CD4-positive, alpha-beta T cell treated with Interleukin-21 for 1 hour (primary cell): ENCODE data around the gene ICAM5.
"Not testable (repeated sequence)": the region's sequence is repeated elsewhere in the genome, so short reads cannot be mapped to it uniquely, and the experiment has no call there.

ENCODE experiments used
- DNase-seq: peaks from one replicate; pipeline ENCODE4 v3.0.0-alpha.2; 2020

Gene ICAM5, protein sequence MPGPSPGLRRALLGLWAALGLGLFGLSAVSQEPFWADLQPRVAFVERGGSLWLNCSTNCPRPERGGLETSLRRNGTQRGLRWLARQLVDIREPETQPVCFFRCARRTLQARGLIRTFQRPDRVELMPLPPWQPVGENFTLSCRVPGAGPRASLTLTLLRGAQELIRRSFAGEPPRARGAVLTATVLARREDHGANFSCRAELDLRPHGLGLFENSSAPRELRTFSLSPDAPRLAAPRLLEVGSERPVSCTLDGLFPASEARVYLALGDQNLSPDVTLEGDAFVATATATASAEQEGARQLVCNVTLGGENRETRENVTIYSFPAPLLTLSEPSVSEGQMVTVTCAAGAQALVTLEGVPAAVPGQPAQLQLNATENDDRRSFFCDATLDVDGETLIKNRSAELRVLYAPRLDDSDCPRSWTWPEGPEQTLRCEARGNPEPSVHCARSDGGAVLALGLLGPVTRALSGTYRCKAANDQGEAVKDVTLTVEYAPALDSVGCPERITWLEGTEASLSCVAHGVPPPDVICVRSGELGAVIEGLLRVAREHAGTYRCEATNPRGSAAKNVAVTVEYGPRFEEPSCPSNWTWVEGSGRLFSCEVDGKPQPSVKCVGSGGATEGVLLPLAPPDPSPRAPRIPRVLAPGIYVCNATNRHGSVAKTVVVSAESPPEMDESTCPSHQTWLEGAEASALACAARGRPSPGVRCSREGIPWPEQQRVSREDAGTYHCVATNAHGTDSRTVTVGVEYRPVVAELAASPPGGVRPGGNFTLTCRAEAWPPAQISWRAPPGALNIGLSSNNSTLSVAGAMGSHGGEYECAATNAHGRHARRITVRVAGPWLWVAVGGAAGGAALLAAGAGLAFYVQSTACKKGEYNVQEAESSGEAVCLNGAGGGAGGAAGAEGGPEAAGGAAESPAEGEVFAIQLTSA

DNA sequence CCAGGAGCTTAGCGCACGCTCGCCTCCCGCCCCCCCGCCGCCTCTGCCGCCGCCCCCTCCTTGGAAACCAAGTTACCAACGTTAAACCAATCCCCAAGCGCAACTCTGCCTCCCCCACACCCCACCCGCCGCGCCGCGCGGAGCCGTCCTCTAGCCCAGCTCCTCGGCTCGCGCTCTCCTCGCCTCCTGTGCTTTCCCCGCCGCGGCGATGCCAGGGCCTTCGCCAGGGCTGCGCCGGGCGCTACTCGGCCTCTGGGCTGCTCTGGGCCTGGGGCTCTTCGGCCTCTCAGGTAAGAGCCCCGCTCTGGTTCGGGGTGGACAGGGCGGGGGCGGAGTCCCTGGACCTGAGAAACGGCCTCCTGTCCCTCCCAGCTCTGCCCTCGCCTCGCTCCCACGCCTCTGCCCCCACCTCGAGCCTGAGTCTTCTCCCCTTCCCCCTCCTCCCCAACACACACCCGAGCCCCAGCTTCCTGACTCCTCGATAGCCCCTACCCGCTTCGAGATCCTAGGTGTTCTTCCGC is at the start of gene ICAM5:
Gene ICAM5 (plus strand): TSS at position 117 of the 521 bp plus-strand sequence. CDS start 92 bp downstream, at position 209.
- DNase-seq: no peak

DNA sequence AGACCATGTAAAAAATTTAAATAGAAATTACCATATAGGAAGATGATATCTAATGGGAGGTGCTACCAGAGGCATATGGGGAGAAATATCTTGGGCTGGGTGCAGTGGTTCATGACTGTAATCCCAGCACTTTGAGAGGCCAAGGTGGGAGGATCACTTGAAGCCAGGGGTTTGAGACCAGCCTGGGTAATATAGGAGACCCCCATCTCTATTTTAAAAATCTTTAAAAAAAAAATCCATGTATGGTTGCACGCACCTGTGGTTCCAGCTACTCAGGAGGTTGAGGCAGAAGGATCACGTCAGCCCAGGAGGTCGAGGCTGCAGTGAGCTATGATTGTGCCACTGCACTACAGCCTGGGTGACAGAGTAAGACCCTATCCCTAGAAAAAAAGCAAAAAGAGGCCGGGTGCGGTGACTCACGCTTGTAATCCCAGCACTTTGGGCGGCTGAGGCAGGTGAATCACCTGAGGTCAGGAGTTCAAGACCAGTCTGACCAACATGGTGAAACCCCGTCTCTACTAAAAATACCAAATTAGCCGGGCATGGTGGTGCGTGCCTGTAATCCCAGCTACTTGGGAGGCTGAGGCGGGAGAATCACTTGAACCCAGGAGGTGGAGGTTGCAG is 47.8 kb upstream of the ICAM5 start:
- not testable (repeated sequence) for DNase-seq

DNA sequence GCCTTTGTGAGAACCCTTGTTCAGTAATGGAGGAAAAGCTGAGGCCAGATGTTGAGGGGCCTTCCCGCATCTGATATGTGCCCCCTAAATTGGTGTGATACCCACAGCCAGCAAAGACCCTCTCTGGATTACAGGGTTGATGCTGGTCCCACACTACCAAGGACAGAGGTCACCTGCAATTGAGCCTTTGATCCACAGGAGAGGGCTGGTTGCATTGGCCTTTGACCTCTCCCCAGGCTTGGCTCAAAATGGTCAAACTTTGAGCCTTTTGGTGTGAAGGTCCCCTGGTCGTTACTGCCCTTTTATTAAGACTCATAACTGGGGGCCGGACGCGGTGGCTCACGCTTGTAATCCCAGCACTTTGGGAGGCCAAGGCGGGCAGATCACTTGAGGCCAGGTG is 46.1 kb upstream of the ICAM5 start:
- no peak for DNase-seq

DNA sequence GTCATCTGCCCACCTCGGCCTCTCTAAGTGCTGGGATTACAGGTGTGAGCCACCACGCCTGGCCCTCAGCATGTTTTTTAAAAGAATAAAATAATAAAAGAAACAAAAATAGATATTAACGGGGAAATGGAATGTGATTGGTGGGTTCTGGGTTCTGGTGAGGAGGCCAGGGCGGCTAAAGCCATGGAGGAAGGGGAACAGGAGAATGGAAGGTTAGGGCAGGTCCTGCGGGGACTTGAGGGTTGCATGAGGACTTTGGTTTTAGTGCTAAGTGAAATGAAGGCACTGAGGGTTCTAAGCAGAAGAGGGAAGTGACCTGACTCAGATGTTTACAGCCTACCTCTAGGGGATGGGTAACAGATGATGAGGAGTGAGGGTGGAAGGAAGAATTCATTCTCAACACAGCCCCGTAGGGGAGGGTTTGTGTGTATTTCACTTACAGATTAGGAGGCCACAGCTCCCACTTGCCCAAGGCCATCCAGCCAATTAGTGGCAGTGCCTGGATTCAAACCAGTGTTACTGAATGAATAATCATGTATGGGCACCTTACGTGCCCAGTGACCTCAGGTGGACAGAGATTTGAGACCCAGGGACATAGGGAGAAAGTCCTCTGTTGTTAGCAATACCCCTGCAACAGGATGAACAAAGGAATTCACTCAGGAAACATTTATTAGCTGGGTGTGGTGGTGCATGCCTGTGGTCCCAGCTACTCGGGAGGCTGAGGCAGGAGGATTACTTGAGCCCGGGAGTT is 44.4 kb upstream of the ICAM5 start:
- DNase-seq: no peak

DNA sequence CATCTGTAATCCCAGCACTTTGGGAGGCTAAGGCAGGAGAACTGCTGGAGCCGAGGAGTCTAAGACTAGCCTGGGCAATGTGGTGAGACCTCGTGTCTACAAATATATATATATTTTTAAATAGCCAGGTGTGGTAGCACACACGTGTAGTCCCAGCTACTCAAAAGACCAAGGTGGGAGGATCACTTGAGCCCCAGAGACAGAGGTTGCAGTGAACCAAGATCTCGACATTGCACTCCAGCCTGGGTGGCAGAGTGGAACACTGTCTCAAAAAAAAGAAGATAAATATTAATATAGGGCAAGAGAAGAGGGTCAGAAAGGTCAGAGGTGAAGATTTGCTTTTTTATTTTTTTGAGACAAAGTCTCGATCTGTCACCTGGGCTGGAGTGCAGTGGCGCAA is 43.2 kb upstream of the ICAM5 start:
- DNase-seq: no peak

DNA sequence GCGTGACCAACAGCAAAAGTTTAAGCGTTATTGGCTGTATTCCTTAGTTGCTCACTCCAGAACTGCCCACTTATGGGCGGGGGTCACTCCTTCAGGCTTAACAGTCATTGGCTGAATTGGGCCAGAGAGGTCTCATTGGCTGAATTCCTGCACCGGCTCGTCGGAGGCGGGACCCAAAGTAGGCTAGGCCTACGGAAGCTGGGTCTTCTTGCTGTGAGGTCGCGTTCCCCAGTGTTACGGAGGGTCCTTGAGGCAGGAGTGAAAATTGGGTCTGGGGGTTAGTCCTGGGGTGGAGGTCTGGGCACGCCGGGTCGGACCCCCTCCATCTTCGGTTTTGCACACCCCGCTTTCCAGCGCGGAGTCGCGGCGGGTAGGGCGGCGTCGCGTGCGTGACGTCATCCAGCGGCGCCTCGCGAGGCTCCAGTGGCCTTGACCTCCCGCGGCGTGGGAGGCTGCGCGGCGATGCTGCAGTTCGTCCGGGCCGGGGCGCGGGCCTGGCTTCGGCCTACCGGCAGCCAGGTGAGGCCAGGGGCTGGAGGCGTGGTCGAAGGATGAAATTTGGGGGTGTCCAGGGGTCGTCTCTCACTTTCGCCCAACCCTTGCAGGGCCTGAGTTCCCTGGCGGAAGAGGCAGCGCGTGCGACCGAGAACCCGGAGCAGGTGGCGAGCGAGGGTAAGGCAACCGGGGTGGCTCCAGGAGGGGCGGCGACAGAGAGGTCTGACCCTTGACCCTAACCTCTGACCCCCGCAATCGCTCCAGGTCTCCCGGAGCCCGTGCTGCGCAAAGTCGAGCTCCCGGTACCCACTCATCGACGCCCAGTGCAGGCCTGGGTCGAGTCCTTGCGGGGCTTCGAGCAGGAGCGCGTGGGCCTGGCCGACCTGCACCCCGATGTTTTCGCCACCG is 37.7 kb upstream of the ICAM5 start, which contains the start of gene MRPL4:
Gene MRPL4 (plus strand): TSS at position 423 of the 903 bp plus-strand sequence. CDS start 40 bp downstream, at position 463.
- peak; percentile 98 for DNase-seq

DNA sequence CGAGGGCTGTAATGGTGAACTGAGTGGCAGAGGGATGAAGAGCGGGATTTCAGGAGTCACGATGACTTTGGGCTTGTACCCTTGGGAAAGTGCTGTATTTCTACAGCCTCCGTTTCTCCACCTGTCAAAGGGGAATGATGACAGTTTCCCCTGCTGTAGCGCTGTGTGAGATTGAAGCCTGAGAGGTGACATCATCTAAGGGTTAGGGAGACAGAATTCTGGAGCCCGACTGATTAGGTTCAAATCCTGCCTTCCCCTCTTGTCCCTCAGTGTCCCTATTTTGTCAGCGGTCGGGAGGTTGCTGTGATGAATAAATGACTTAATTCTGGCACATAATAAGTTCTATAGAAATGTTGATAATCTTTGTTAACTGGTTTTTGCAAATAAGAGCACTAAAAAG is 37.0 kb upstream of the ICAM5 start:
- DNase-seq: no peak

DNA sequence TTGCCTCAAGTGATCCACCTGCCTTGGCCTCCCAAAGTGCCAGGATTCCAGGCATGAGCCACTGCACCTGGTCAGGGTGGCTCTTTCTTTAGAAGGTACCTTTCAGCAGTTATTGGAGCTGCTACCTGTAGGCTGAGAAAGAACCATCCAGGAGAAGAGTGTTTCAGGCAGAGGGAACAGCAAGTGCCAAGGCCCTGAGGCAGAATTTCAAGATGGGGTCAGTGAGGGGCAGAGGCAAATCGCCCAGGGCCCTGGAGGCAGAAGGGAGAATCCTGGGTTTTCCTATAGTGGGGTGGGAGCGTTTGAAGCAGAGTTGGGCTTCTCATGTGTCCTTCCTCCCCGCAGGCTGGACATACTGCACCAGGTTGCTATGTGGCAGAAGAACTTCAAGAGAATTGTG is 35.5 kb upstream of the ICAM5 start:
- no peak for DNase-seq

DNA sequence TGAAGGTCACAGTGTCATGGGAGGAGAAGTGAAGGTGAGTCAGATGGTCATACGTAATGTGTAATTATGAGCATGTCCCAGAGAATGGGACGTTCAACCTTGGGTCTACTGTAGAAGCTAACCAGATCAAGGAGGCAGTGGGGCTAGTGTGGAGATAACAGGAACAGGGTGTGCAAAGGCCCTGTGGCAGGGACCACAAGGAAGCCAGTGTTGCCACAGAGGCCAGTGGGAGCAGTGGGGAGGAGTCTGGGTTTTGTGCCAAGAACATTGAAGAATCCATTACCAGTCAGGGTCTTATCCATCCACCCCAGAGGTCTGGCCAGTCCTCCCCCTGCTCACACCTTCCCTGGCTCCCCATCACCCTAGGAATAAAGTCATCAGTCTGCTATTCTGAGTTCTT is 34.4 kb upstream of the ICAM5 start:
- DNase-seq: no peak

DNA sequence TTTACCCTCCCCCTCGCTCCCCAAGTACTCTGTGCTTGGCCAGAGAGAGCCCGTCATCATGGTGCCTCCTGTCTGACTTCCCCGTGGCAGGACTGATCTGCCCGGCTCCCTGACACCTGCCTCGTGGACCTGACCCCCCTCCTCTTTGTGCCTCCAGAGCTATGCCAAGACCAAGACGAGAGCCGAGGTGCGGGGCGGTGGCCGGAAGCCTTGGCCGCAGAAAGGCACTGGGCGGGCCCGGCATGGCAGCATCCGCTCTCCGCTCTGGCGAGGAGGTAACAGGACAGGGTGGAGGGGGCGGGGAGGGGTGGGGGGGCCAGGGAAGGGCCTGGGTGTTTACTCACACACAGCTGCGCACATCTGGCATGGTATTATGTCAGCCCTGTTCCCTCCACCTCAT is 33.2 kb upstream of the ICAM5 start:
- DNase-seq: no peak

DNA sequence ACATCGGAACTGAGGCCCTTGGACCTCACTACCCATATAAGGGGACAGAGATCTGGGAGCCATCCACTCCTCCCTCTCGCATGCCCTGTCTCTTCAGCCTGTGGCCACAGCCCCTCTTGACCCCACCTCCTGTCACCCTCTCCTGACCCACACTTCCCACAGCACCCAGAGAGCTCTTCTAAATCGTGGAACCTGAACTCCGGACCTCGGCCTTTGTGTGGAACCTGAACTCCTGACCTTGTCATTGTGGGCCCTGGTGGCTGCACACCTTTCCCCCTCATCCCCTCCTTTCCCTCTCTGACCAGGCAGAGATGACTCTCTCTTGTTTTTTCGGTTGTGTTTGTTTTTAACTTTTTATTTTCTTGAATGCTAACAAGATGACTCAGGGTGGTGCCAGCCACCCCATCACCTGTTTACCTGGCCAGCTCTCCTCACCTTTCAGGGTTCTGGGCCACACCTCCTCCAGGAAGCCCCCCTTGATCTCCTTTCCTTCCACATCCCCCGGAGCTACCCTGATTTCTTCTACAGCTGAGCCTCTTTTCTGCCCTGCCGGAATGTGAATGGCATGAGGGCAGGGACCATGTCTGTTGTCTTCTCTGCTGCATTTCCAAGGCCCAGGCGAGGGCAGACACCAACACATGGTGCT is 32.7 kb upstream of the ICAM5 start:
- no peak for DNase-seq

DNA sequence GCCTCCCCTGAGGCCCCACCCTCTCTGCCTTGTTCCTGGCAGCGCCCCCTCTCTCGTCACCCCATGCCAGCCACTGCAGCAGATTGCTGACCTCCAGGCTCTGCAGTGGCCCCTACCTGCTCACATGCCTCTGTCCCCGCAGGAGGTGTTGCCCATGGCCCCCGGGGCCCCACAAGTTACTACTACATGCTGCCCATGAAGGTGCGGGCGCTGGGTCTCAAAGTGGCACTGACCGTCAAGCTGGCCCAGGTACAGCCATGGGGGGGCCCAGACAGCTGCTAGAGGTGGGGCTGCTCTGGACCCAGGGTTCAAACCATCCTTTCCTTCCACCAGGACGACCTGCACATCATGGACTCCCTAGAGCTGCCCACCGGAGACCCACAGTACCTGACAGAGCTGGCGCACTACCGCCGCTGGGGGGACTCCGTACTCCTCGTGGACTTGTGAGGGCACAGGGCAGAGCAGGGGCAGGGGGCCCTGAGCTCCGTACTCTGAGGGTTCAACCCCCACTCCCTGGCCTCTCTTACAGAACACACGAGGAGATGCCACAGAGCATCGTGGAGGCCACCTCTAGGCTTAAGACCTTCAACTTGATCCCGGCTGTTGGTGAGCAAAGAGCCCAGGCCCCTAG is 31.6 kb upstream of the ICAM5 start:
- no peak for DNase-seq

DNA sequence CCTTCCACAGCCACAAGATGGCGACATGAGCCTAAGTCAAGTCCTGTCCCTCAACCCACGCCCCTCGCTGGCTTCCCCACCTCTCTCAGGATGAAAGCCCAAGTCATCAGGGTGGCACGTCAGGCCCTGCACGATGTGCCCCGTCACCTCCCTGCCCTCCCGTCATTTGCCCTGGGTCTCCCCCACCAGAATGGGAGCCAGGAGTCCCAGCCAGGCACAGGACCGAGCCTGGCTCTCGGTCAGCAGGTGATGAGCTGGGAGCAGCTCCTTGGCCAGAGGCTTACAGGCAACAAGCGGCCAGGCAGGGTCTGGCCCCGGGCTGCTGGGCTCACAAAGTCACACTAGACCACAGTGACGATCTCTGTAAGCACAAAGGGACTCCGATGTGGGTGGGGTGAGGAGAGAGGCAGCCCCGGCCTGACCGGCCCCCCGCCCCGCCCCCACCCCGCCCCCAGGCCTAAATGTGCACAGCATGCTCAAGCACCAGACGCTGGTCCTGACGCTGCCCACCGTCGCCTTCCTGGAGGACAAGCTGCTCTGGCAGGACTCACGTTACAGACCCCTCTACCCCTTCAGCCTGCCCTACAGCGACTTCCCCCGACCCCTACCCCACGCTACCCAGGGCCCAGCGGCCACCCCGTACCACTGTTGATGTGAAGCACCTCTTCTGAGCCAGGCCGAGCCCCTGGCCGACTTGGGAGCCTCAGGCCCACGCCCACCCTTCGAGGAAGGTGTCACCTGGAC is 30.4 kb upstream of the ICAM5 start:
- DNase-seq: peak; percentile 92

DNA sequence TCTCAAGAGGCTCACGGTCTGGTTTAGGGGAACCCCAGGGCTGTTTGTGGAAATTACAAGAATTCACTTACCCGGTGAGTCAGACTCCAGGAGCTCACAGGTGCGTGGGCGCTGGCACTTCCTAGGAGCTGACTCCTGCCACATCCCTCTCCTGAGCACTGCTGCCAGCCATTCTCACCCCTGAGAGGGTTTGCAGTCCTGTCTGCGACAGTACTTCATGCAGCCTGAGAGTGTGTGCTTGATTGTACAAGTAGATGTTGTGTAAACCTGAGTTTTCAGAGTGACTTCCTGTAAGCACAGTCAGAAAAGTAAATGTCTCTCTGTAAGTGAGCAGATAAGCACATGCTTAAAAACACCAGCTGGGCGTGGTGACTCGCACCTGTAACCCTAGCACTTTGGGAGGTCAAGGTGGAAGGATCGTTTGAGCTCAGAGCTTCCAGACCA is 29.6 kb upstream of the ICAM5 start:
- no peak for DNase-seq

DNA sequence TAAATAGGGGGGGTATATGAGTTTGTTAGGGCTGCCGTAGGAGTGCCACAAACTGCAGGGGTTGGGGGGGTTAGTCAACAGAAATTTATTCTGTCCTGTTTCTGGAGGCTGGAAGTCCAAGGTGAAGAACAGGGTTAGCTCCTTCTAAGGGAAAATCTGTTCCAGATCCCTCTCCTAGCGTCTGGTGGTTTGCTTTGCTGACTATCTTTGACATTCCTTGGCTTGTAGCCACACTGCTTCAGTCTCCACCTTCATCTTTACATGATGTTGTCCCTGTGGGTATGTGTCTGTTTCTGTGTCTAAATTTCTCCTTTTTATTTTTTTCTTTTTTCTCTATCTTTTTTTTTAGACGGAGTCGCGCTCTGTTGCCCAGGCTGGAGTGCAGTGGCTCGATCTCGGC is 27.0 kb upstream of the ICAM5 start:
- no peak for DNase-seq

DNA sequence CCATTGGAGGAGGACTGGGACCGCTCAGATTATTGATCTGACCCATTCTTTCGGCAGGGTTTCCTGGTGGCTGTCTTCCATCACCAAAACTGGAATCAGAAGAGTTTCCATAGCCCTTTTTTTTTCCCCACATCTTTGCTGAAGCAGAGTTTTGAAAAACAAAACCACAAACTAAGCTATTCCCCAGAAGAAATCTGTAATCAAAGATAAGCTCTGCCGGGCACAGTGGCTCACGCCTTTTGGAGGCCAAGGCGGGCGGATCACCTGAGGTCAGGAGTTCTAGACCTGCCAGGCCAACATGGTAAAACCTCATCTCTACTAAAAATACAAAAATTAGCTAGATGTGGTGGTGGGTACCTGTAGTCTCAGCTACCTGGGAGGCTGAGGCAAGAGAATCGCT is 23.0 kb upstream of the ICAM5 start:
- no peak for DNase-seq

DNA sequence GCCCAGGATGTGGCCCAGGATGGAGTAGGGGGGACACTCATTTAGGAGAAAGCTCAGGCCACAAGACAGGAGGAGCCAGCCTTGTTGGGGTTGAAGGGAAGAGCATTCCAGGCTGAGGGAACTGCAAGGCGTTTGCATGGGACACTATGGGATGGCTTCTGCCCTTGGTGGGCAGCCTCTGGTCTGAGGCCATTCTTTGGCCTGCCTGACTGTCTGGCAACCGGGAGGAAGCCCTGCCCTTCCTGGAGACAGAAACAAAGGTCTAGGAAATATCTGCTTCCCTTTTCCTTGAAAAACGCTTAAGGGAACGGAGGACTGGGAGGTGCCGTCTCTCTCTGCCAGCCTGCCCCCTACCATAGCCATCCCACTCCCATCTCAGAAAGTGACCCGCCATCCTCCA is 21.7 kb upstream of the ICAM5 start:
- DNase-seq: no peak

DNA sequence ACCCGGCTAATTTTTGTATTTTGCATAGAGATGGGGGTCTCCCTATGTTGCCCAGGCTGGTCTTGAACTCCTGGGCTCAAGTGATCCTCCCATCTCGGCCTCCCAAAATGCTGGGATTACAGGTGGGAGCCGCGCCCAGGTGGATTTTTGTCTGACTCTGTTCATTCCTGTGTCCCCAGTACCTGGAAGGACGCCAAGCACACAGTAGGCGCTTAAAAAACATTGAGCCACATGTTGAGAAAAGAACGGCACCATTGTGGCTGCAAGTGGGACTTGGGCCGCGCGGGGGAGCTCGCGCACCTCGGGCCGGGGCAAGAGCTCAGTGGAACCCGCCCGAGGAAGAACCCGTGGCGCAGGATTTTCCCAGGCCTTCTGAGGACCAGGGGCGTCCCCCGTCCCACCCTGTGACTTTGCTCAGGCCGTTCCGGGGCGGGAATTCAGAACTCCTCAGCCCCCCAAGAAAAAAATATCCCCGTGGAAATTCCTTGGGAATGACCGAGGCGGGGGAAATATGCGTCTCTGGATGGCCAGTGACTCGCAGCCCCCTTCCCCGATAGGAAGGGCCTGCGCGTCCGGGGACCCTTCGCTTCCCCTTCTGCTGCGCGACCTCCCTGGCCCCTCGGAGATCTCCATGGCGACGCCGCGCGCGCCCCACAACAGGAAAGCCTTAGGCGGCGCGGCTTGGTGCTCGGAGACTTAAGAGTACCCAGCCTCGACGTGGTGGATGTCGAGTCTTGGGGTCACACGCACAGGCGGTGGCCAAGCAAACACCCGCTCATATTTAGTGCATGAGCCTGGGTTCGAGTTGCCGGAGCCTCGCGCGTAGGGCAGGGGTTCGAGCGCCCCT is 20.2 kb upstream of the ICAM5 start:
- peak; percentile 91 for DNase-seq
